ENCODE results near the gene KCNH5.

DNA sequence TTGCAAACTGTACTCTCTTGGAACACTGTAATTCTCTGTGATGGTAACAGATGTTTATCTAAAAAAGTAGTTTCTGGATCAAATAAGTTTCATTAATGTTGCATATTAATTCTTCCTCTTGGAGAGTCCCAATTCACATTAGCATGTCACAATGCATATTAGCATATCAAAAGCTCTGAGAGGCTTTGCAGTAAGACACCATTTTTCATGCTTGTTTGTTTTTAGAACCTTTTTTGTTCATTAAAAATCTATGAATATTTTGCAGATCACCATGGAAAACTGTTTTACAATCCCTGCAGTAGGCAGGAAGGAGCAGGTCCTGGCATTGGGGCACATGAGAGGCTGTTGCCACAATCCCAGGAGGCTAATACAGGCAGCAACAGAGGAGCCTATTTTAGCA is 180.7 kb downstream of the KCNH5 start:
- TF ChIP-seq, protein P1, sequence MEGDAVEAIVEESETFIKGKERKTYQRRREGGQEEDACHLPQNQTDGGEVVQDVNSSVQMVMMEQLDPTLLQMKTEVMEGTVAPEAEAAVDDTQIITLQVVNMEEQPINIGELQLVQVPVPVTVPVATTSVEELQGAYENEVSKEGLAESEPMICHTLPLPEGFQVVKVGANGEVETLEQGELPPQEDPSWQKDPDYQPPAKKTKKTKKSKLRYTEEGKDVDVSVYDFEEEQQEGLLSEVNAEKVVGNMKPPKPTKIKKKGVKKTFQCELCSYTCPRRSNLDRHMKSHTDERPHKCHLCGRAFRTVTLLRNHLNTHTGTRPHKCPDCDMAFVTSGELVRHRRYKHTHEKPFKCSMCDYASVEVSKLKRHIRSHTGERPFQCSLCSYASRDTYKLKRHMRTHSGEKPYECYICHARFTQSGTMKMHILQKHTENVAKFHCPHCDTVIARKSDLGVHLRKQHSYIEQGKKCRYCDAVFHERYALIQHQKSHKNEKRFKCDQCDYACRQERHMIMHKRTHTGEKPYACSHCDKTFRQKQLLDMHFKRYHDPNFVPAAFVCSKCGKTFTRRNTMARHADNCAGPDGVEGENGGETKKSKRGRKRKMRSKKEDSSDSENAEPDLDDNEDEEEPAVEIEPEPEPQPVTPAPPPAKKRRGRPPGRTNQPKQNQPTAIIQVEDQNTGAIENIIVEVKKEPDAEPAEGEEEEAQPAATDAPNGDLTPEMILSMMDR (IDR thresholded peaks at IDR 0.05): no peak
- TF ChIP-seq POLR2A (IDR thresholded peaks at IDR 0.05): no peak
